CD14-positive monocyte (primary cell): ENCODE data around the gene ARHGAP30. TPM values are rescaled to one million over a fixed set of nuclear protein-coding genes. Genes with fewer than 3 reads are reported as not detected.

ENCODE experiments used
- DNase-seq, 3 donors: peaks; one replicate each; pipeline ENCODE4 v3.0.0-alpha.2; 2011 to 2022
- H2AFZ ChIP-seq: 2 replicates; pipeline ENCODE4 v1.6.0; 2012; ENCODE audit warnings: mild to moderate bottlenecking, low read depth, low read length, inconsistent platforms; ENCODE audit not compliant: insufficient read depth, poor library complexity, severe bottlenecking
- H3K27ac ChIP-seq, 2 donors: 1 replicate in 1 of 2; 2 replicates in 1 of 2; pipeline ENCODE4 v1.5.1; 2012 to 2013; ENCODE audit warnings: low read length in 2 of 2, control low read depth in 1 of 2, inconsistent platforms in 1 of 2, low read depth in 1 of 2, mild to moderate bottlenecking in 1 of 2
- H3K27me3 ChIP-seq, 2 donors: one replicate each; pipeline versions ENCODE4 v1.6.0 to v1.6.1; 2011 to 2013; ENCODE audit warnings: low read length in 2 of 2; ENCODE audit not compliant: control insufficient read depth in 2 of 2, insufficient read depth in 2 of 2
- H3K36me3 ChIP-seq, 2 donors: replicated peaks in 1 of 2; 1 replicate in 1 of 2; 2 replicates in 1 of 2; pipeline versions ENCODE4 v1.5.1 to v1.6.1; 2012 to 2013; ENCODE audit warnings: low read length in 2 of 2, control low read depth in 1 of 2, inconsistent platforms in 1 of 2, mild to moderate bottlenecking in 1 of 2; ENCODE audit not compliant: insufficient read depth in 2 of 2, control insufficient read depth in 1 of 2
- H3K4me1 ChIP-seq, 2 donors: 1 replicate in 1 of 2; 2 replicates in 1 of 2; pipeline versions ENCODE4 v1.5.1 to v1.6.1; 2012 to 2013; ENCODE audit warnings: low read length in 2 of 2, control low read depth in 1 of 2, inconsistent platforms in 1 of 2, mild to moderate bottlenecking in 1 of 2, moderate library complexity in 1 of 2; ENCODE audit not compliant: insufficient read depth in 2 of 2, control insufficient read depth in 1 of 2
- H3K4me2 ChIP-seq: replicated peaks from 2 replicates; pipeline ENCODE3; 2012; ENCODE audit warnings: low read length, moderate library complexity, mild to moderate bottlenecking; ENCODE audit not compliant: poor library complexity, severe bottlenecking; ENCODE audit errors: extremely low read depth
- H3K4me3 ChIP-seq, 3 experiments: fragments of 200-600 bp in 1 of 3; sonication (generic) in 1 of 3; replicated peaks in 1 of 3; 1 replicate in 2 of 3; 2 replicates in 1 of 3; pipeline ENCODE4 v1.5.1; 2011 to 2013; ENCODE audit warnings: low read length in 3 of 3, mild to moderate bottlenecking in 3 of 3, control low read depth in 2 of 3, low read depth in 2 of 3, inconsistent platforms in 1 of 3, moderate library complexity in 1 of 3
- H3K79me2 ChIP-seq: 2 replicates; pipeline ENCODE4 v1.6.0; 2012; ENCODE audit warnings: mild to moderate bottlenecking, control low read depth, inconsistent platforms, low read length, moderate library complexity; ENCODE audit not compliant: insufficient read depth
- H3K9ac ChIP-seq: 2 replicates; pipeline ENCODE4 v1.6.0; 2017; ENCODE audit warnings: low read length, mild to moderate bottlenecking; ENCODE audit not compliant: insufficient read depth, poor library complexity, severe bottlenecking
- H3K9me3 ChIP-seq, 2 donors: replicated peaks in 1 of 2; 1 replicate in 1 of 2; 2 replicates in 1 of 2; pipeline versions ENCODE4 v1.5.1 to v1.6.1; 2012 to 2013; ENCODE audit warnings: low read length in 2 of 2, control low read depth in 1 of 2; ENCODE audit not compliant: control insufficient read depth in 1 of 2, insufficient read depth in 1 of 2
- H4K20me1 ChIP-seq: 2 replicates; pipeline ENCODE4 v1.6.0; 2012; ENCODE audit warnings: mild to moderate bottlenecking, low read length, control low read depth, moderate library complexity; ENCODE audit not compliant: insufficient read depth
- H3K27ac Mint-ChIP-seq, 7 donors: one replicate each; pipeline ENCODE4 v1.8.0; 2020; ENCODE audit warnings: mild to moderate bottlenecking in 7 of 7, mixed read lengths in 7 of 7, moderate library complexity in 6 of 7, inconsistent platforms in 2 of 7
- H3K27me3 Mint-ChIP-seq, 3 donors: one replicate each; pipeline ENCODE4 v1.8.0; 2021 to 2022; ENCODE audit warnings: low read depth in 3 of 3, mild to moderate bottlenecking in 3 of 3, mixed read lengths in 3 of 3, moderate library complexity in 3 of 3, inconsistent platforms in 1 of 3
- H3K36me3 Mint-ChIP-seq, 2 donors: one replicate each; pipeline ENCODE4 v1.8.0; 2020; ENCODE audit warnings: mixed read lengths in 2 of 2, inconsistent platforms in 1 of 2, mild to moderate bottlenecking in 1 of 2
- H3K4me1 Mint-ChIP-seq: one replicate; pipeline ENCODE4 v1.8.0; 2020; ENCODE audit warnings: mild to moderate bottlenecking, mixed read lengths
- H3K4me3 Mint-ChIP-seq, 2 donors: one replicate each; pipeline ENCODE4 v1.8.0; 2020; ENCODE audit warnings: mild to moderate bottlenecking in 2 of 2, mixed read lengths in 2 of 2, moderate library complexity in 1 of 2
- H3K9me3 Mint-ChIP-seq, 7 donors: one replicate each; pipeline ENCODE4 v1.8.0; 2020 to 2022; ENCODE audit warnings: mixed read lengths in 7 of 7, mild to moderate bottlenecking in 6 of 7, moderate library complexity in 6 of 7, inconsistent platforms in 2 of 7
- WGBS: methylation state at CpG from one replicate; pipeline ENCODE4 v1.1.5; 2013; ENCODE audit warnings: missing lambda C conversion rate; ENCODE audit not compliant: insufficient coverage; 5-methylcytosine and 5-hydroxymethylcytosine counted together
- intact Hi-C, 2 donors: fragments of 100-400 bp; cut with micrococcal nuclease; formaldehyde crosslinking; loops; one replicate each; pipeline versions ENCODE4 v1.15.0 to v1.15.1; 2023
- polyA plus RNA-seq, 3 donors: library from polyadenylated mRNA; depleted of rRNA in 1 of 3; unstranded in 2 of 3; stranded (reverse) in 1 of 3; fragments of 300-500 nt in 2 of 3; fragments of >200 nt in 1 of 3; fragmentation: Illumina TruSeq in 2 of 3; gene quantifications; 1 replicate in 2 of 3; 2 replicates in 1 of 3; pipeline ENCODE4 v1.2.3, GENCODE V29; 2012 to 2021
- TF ChIP-seq, protein P1 (sequence below): fragments of 200-600 bp; IDR thresholded peaks from one replicate; pipeline ENCODE4 v1.8.0; 2022; ENCODE audit warnings: antibody characterized with exemption, mild to moderate bottlenecking

The ARHGAP30 gene
- polyA plus RNA-seq, 3 donors: 101 to 140 (median 129) TPM

DNA sequence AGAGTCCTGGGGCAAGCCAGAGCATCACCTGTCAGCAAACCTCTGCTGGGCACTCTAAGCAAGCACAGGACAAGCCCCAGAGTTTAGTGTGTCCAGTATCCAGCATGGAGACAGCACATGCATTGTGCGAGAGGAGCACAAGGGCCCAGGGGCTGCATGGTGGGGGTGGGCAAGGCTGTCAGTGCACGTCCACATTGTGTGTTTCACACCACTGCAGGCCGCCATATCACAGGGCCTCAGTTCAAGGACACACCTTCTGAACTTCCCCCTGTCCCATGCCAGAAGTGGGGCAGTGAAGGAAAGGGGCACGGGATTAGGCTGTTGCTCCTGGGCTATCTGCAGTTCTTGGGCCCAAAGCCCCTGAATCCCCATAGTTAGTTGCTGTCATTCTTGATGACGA is 30.1 kb downstream of the ARHGAP30 start:
- Mint-ChIP-seq H3K9me3 (no peaks in the 10 kb centered on the region), H3K36me3 (peaks cover 44 to 68% of the 10 kb centered on the region in 2 donors), H3K27me3 (no peaks in the 10 kb centered on the region), H3K27ac (peak overlapping the region in 5 of 7 donors; percentile 53 to 85 (median 76)), H3K4me3 (peak overlapping the region in 1 of 2 donors; percentile 79), H3K4me1 (peaks cover 42% of the 10 kb centered on the region)
- Histone ChIP-seq H3K9ac (no peak overlapping the region), H3K79me2 (peaks cover 38% of the 10 kb centered on the region), H3K27ac (no peak overlapping the region), H2AFZ (no peak overlapping the region), H4K20me1 (peaks cover 48% of the 10 kb centered on the region), H3K36me3 (peaks cover 41 to 53% of the 10 kb centered on the region in 2 donors), H3K4me3 (no peak overlapping the region), H3K27me3 (no peaks in the 10 kb centered on the region), H3K9me3 (no peaks in the 10 kb centered on the region), H3K4me1 (peaks cover 27 to 34% of the 10 kb centered on the region in 2 donors), H3K4me2 (no peak overlapping the region)
- WGBS: 100% methylated on average over 1 of the region's 5 CpGs
- no peak for DNase-seq
- intact Hi-C loops: no loop called here
- TF ChIP-seq, protein P1, sequence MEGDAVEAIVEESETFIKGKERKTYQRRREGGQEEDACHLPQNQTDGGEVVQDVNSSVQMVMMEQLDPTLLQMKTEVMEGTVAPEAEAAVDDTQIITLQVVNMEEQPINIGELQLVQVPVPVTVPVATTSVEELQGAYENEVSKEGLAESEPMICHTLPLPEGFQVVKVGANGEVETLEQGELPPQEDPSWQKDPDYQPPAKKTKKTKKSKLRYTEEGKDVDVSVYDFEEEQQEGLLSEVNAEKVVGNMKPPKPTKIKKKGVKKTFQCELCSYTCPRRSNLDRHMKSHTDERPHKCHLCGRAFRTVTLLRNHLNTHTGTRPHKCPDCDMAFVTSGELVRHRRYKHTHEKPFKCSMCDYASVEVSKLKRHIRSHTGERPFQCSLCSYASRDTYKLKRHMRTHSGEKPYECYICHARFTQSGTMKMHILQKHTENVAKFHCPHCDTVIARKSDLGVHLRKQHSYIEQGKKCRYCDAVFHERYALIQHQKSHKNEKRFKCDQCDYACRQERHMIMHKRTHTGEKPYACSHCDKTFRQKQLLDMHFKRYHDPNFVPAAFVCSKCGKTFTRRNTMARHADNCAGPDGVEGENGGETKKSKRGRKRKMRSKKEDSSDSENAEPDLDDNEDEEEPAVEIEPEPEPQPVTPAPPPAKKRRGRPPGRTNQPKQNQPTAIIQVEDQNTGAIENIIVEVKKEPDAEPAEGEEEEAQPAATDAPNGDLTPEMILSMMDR: no peak

DNA sequence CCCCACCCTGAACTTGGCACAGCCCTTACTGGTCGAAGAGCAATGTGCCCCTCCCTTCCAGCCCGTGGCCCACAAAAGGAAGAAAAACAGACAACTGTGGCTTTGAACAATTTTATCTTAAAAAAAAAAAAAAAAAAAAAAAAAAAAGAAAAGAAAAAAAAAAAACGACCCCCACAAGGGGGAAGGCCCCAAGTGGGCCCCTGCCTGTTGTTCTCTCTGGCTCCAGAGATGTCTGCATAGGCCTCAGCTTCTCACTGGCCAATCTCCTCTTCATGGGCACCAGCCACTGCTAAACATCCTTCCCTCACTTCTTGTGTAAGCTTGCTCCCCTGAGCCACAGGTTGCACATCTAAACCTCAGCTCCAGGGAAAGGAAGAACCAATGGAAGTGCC is 30.5 kb downstream of the ARHGAP30 start:
- Histone ChIP-seq H3K79me2 (peaks cover 34% of the 10 kb centered on the region), H3K27ac (no peak overlapping the region), H3K9ac (peak overlapping the region; percentile 54), H3K4me3 (peak overlapping the region; percentile 35 to 73 (median 44)), H4K20me1 (peaks cover 48% of the 10 kb centered on the region), H2AFZ (peak overlapping the region; percentile 71), H3K9me3 (no peaks in the 10 kb centered on the region), H3K4me1 (peaks cover 23 to 31% of the 10 kb centered on the region in 2 donors), H3K36me3 (peaks cover 41 to 53% of the 10 kb centered on the region in 2 donors), H3K27me3 (no peaks in the 10 kb centered on the region), H3K4me2 (peak overlapping the region; percentile 81)
- peak overlapping the region; percentile 62 to 90 (median 77) for H3K27ac Mint-ChIP-seq
- peak overlapping the region; percentile 82 to 88 for H3K4me3 Mint-ChIP-seq
- WGBS: no CpG with 5 or more reads among the region's 3 CpGs
- H3K36me3 Mint-ChIP-seq: peaks cover 42 to 68% of the 10 kb centered on the region in 2 donors
- no peak for DNase-seq
- peaks cover 39% of the 10 kb centered on the region for H3K4me1 Mint-ChIP-seq
- intact Hi-C loops: no loop called here
- TF ChIP-seq, protein P1: no peak
- no peaks in the 10 kb centered on the region for H3K9me3 Mint-ChIP-seq
- no peaks in the 10 kb centered on the region for H3K27me3 Mint-ChIP-seq
